Measurements from ENCODE around the gene ARMC10.

- TF ChIP-seq CTCF (IDR thresholded peaks at IDR 0.05; ENCODE audit: insufficient read depth, low read depth, low read length) (no peak), EZH2 (IDR thresholded peaks at IDR 0.05; ENCODE audit: insufficient read depth, low read length) (no peak)
These were observed 18.5 kb downstream of the ARMC10 start for GRCh38 chr7:103093429-103093828.

Data from astrocyte (in vitro differentiated cells and primary cell).